ENCODE measurements around the gene TMEM256.
A peak's percentile ranks its signal among the peaks of the same experiment; 100 is the strongest.

TMEM256 gene

GRCh38 chr17:7428557-7428956, 24.7 kb upstream of the TMEM256 start, which contains the start of gene SPEM3:
Gene SPEM3 (plus strand): TSS chr17:7428857. CDS start chr17:7428903, 46 bp downstream.
- DNase-seq, result no peak

GRCh38 chr17:7427549-7427948, 23.7 kb upstream of the TMEM256 start:
- DNase-seq, result no peak

- no peak for DNase-seq
Observed at GRCh38 chr17:7426896-7427489, 23.1 kb upstream of the TMEM256 start.

- no peak for DNase-seq
Observed at GRCh38 chr17:7426203-7426863, 22.4 kb upstream of the TMEM256 start.

GRCh38 chr17:7425756-7426155, 21.9 kb upstream of the TMEM256 start:
- no peak for DNase-seq

- DNase-seq, result no peak
Observed at GRCh38 chr17:7425316-7425715, 21.4 kb upstream of the TMEM256 start, which contains the start of gene SPEM2. Gene SPEM2 (plus strand): TSS chr17:7425616. CDS start chr17:7425689, 73 bp downstream.

- no peak for DNase-seq
Observed at GRCh38 chr17:7423679-7424078, 19.8 kb upstream of the TMEM256 start.

- no peak for DNase-seq
Observed at GRCh38 chr17:7421186-7421585, 17.3 kb upstream of the TMEM256 start.

- no peak for DNase-seq
Observed at GRCh38 chr17:7419819-7420610, 16.1 kb upstream of the TMEM256 start, which contains the start of gene SPEM1. Gene SPEM1 (plus strand): TSS chr17:7420324. CDS start chr17:7420385, 61 bp downstream.

GRCh38 chr17:7418472-7419152, 14.7 kb upstream of the TMEM256 start:
- no peak for DNase-seq

GRCh38 chr17:7417056-7417655, 13.3 kb upstream of the TMEM256 start:
- no peak for DNase-seq

GRCh38 chr17:7416323-7416722, 12.4 kb upstream of the TMEM256 start:
- DNase-seq, result no peak

- DNase-seq, result no peak
Observed at GRCh38 chr17:7415784-7416183, 11.9 kb upstream of the TMEM256 start.

GRCh38 chr17:7414837-7415236, 10.9 kb upstream of the TMEM256 start:
- no peak for DNase-seq

- DNase-seq, result peak; percentile 88
Observed at GRCh38 chr17:7413346-7413985, 9.6 kb upstream of the TMEM256 start.

GRCh38 chr17:7411427-7411750, 7.5 kb upstream of the TMEM256 start:
- DNase-seq, result no peak

- no peak for DNase-seq
Observed at GRCh38 chr17:7410634-7411426, 6.9 kb upstream of the TMEM256 start.

GRCh38 chr17:7409716-7410115, 5.8 kb upstream of the TMEM256 start:
- no peak for DNase-seq

- no peak for DNase-seq
Observed at GRCh38 chr17:7408863-7409262, 5.0 kb upstream of the TMEM256 start.

- DNase-seq, result no peak
Observed at GRCh38 chr17:7408252-7408727, 4.4 kb upstream of the TMEM256 start.

All from EL (cell line).